ENCODE results near the gene SFXN3.

GRCh38 chr10:101089520-101090299 lies 58.7 kb downstream of the SFXN3 start:
- TF ChIP-seq CTCF (IDR thresholded peaks at IDR 0.05; ENCODE audit: low read depth, low read length) (no peak), POLR2A (IDR thresholded peaks at IDR 0.05; ENCODE audit: extremely low read depth, insufficient read length) (no peak), MAX (IDR thresholded peaks at IDR 0.05; ENCODE audit: low read depth, low read length) (no peak)
